GM18526 (cell line): ENCODE results near the gene CSHL1.

Experiments used
- POLR2A ChIP-seq: IDR thresholded peaks from 3 replicates; pipeline ENCODE4 v1.6.1; 2011; ENCODE audit not compliant: insufficient read length; ENCODE audit errors: extremely low read depth

CSHL1 gene

GRCh38 chr17:63911041-63911635, at the start of gene CSHL1:
CSHL1 (minus strand) TSS chr17:63911258; CDS start chr17:63911196, 62 bp downstream.
- no peak for TF ChIP-seq POLR2A

- no peak for TF ChIP-seq POLR2A
Measured at GRCh38 chr17:63960430-63960829, 49.4 kb upstream of the CSHL1 start.

GRCh38 chr17:63960006-63960405, 48.9 kb upstream of the CSHL1 start:
- TF ChIP-seq POLR2A: no peak

GRCh38 chr17:63956296-63956920, 45.4 kb upstream of the CSHL1 start:
- no peak for TF ChIP-seq POLR2A

- TF ChIP-seq POLR2A: no peak
Measured at GRCh38 chr17:63955791-63956190, 44.7 kb upstream of the CSHL1 start.

GRCh38 chr17:63955232-63955631, 44.2 kb upstream of the CSHL1 start:
- TF ChIP-seq POLR2A: no peak

GRCh38 chr17:63954402-63955063, 43.5 kb upstream of the CSHL1 start:
- TF ChIP-seq POLR2A: no peak

- no peak for TF ChIP-seq POLR2A
Measured at GRCh38 chr17:63950940-63951907, 40.2 kb upstream of the CSHL1 start.

- TF ChIP-seq POLR2A: no peak
Measured at GRCh38 chr17:63949576-63950250, 38.7 kb upstream of the CSHL1 start.

- TF ChIP-seq POLR2A: no peak
Measured at GRCh38 chr17:63948521-63948920, 37.5 kb upstream of the CSHL1 start.

- no peak for TF ChIP-seq POLR2A
Measured at GRCh38 chr17:63947711-63948330, 36.8 kb upstream of the CSHL1 start.

GRCh38 chr17:63946440-63947363, 35.6 kb upstream of the CSHL1 start:
- no peak for TF ChIP-seq POLR2A

GRCh38 chr17:63945784-63946439, 34.9 kb upstream of the CSHL1 start:
- TF ChIP-seq POLR2A: no peak
